ENCODE results near the gene TRPC4AP.

Gene TRPC4AP

DNA sequence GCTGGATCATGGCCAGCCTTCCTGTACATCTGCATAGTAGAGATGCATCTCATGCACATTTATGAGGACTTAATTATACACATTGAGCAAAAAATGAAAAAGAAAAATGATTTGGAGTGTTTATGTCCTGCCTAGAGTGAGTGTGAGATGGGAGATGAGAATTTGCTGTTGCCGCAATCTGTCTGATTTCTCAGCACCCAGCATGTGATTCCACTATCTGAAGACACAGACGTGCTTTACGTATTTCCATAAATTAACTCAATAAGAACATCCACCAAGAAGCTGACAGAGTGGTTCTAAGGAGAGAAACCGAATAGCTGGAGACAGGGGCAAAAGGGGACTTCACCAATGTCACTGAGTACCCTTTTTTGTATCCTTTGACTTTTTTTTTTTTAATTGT lies 39.3 kb upstream of the TRPC4AP start:
- in situ Hi-C loops (cut with MboI; ENCODE audit: low pct_unique_long_range_greater_than_20kb, low sequenced_read_pairs, unreplicated experiment), result no loop called here
- no peak for DNase-seq (ENCODE audit: low spot score)
- TF ChIP-seq, protein P1, sequence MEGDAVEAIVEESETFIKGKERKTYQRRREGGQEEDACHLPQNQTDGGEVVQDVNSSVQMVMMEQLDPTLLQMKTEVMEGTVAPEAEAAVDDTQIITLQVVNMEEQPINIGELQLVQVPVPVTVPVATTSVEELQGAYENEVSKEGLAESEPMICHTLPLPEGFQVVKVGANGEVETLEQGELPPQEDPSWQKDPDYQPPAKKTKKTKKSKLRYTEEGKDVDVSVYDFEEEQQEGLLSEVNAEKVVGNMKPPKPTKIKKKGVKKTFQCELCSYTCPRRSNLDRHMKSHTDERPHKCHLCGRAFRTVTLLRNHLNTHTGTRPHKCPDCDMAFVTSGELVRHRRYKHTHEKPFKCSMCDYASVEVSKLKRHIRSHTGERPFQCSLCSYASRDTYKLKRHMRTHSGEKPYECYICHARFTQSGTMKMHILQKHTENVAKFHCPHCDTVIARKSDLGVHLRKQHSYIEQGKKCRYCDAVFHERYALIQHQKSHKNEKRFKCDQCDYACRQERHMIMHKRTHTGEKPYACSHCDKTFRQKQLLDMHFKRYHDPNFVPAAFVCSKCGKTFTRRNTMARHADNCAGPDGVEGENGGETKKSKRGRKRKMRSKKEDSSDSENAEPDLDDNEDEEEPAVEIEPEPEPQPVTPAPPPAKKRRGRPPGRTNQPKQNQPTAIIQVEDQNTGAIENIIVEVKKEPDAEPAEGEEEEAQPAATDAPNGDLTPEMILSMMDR (IDR thresholded peaks at IDR 0.05; ENCODE audit: extremely low read depth, insufficient read depth, missing control alignments), result no peak

DNA sequence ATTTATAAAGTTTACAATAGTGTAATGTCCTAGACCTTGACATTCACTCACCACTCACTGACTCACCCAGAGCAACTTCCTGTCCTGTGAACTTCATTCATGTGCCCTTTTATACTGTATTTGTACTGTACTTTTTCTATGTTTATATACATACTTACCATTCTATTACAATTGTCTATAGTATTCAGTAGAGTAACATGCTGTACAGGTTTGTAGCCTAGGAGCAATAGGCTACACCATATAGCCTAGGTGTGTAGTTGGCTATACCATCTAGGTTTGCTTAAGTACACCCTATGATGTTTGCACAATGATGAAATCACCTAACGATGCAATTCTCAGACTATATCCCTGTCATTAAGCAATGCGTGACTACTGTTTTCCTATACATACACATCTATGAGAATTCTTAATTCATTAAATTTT lies 37.1 kb upstream of the TRPC4AP start:
- TF ChIP-seq, protein P1 (IDR thresholded peaks at IDR 0.05; ENCODE audit: extremely low read depth, insufficient read depth, missing control alignments), result no peak
- DNase-seq (ENCODE audit: low spot score), result no peak
- in situ Hi-C loops (cut with MboI; ENCODE audit: low pct_unique_long_range_greater_than_20kb, low sequenced_read_pairs, unreplicated experiment), result no loop called here

GRCh38 chr20:35125753-35126152 lies 33.1 kb upstream of the TRPC4AP start:
- TF ChIP-seq, protein P1 (IDR thresholded peaks at IDR 0.05; ENCODE audit: extremely low read depth, insufficient read depth, missing control alignments), result no peak
- in situ Hi-C loops (cut with MboI; ENCODE audit: low pct_unique_long_range_greater_than_20kb, low sequenced_read_pairs, unreplicated experiment), result no loop called here
- no peak for DNase-seq (ENCODE audit: low spot score)

DNA sequence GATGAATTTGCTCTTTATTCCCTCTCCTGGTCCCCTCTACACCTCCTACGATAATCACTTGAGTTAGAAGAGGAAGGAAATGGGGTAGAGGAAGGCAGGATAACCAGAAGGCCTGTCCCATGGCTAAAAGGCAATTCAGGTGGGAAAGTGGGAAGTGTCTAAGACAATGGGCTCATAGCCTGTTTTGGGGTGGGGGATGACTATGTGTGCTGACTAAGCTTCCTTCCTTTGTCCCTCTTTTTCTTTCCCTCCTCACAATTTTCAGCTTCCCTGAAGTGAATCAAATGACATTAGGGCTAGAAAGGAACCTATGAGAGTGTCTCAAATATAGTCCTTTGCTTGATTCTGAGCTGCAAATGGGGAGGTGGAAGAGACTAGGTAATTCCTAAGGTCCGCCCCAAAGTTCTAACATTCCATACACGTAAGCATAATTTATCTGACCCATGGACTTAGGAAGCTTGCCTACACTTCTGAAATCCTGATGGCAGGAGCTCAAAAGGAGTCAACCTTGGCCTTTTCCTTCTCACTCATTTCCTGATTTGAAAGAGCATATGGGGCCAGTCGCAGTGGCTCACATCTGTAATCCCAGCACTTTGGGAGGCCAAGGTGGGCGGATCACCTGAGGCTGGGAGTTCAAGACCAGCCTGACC lies 30.3 kb upstream of the TRPC4AP start:
- no peak for DNase-seq (ENCODE audit: low spot score)

GRCh38 chr20:35121186-35121585 lies 28.6 kb upstream of the TRPC4AP start:
- TF ChIP-seq, protein P1 (IDR thresholded peaks at IDR 0.05; ENCODE audit: extremely low read depth, insufficient read depth, missing control alignments), result no peak
- DNase-seq (ENCODE audit: low spot score), result no peak
- in situ Hi-C loops (cut with MboI; ENCODE audit: low pct_unique_long_range_greater_than_20kb, low sequenced_read_pairs, unreplicated experiment), result no loop called here

More for the DNA sequence above, 30.3 kb upstream of the TRPC4AP start:
- in situ Hi-C loops (cut with MboI; ENCODE audit: low pct_unique_long_range_greater_than_20kb, low sequenced_read_pairs, unreplicated experiment), result no loop called here
- TF ChIP-seq, protein P1 (IDR thresholded peaks at IDR 0.05; ENCODE audit: extremely low read depth, insufficient read depth, missing control alignments), result no peak

DNA sequence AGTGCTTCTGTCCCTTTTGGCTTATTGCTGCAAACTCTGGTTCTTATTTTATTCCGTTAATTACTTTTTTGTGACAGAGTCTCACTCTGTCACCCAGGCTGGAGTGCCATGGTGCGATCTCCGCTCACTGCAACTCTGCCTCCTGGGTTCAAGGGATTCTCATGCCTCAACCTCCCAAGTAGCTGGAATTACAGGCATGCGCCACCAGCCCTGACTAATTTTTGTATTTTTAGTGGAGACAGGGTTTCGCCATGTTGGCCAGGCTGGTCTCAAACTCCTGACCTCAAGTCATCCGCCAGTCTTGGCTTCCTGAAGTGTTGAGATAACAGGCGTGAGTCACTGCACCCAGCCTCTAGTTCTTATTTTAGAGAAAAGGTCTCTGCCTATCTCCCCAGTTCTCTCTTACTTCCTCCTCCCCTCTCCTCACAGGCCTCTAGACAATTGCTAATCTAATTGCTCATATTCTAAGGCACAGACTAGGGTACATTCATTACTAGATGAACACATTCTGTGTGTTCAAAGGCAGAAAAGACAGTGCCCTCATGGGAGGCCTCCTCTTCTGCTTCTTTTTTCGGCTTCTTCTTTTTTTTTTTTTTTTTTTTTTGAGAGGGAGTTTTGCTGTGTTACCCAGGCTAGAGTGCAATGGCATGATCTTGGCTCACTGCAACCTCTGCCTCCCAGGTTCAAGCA lies 27.6 kb upstream of the TRPC4AP start:
- no peak for DNase-seq (ENCODE audit: low spot score)
- TF ChIP-seq, protein P1 (IDR thresholded peaks at IDR 0.05; ENCODE audit: extremely low read depth, insufficient read depth, missing control alignments), result no peak
- in situ Hi-C loops (cut with MboI; ENCODE audit: low pct_unique_long_range_greater_than_20kb, low sequenced_read_pairs, unreplicated experiment), result no loop called here
